BJ (cell line): Measurements from ENCODE around the gene TEX19. TPM values are rescaled to one million over a fixed set of nuclear protein-coding genes. Genes with fewer than 3 reads are reported as not detected.

ENCODE experiments used
- CTCF ChIA-PET: fragments of 350-600 bp; formaldehyde crosslinking; extraction: SDS; loops from one replicate; lab custom pipeline; 2021; ENCODE audit warnings: antibody characterized with exemption, inconsistent platforms; lab: Yijun Ruan, JAX
- POLR2A ChIA-PET: fragments of 300-600 bp; sonication (Branson Sonifier 250); formaldehyde crosslinking; extraction: SDS; loops from one replicate; lab custom pipeline; 2021; ENCODE audit warnings: antibody characterized with exemption; lab: Charles Lee
- DNase-seq: peaks from one replicate; pipeline ENCODE4 v3.0.0-alpha.2; 2011; ENCODE audit warnings: low read depth
- H3K27me3 ChIP-seq: 2 replicates; pipeline ENCODE4 v1.6.0; 2011; ENCODE audit warnings: low read length; ENCODE audit not compliant: control insufficient read depth, insufficient read depth
- H3K36me3 ChIP-seq: 2 replicates; pipeline ENCODE4 v1.5.1; 2011; ENCODE audit warnings: low read length; ENCODE audit not compliant: control insufficient read depth, insufficient read depth
- H3K4me3 ChIP-seq: 2 replicates; pipeline ENCODE4 v1.5.1; 2011; ENCODE audit warnings: low read depth, mild to moderate bottlenecking, control low read depth, low read length
- polyA plus RNA-seq: library from polyadenylated mRNA; depleted of rRNA; stranded (reverse); fragments of >200 nt; gene quantifications from 2 replicates; pipeline ENCODE4 v1.2.3, GENCODE V29; 2011
- TF ChIP-seq, protein P1 (sequence below): IDR thresholded peaks from 2 replicates; pipeline ENCODE4 v1.5.1; 2011; ENCODE audit warnings: low read depth, mild to moderate bottlenecking, control low read depth, inconsistent platforms, low read length, moderate library complexity; ENCODE audit not compliant: insufficient read depth

The TEX19 gene
- polyA plus RNA-seq, 1 experiment: 0.06 TPM

DNA sequence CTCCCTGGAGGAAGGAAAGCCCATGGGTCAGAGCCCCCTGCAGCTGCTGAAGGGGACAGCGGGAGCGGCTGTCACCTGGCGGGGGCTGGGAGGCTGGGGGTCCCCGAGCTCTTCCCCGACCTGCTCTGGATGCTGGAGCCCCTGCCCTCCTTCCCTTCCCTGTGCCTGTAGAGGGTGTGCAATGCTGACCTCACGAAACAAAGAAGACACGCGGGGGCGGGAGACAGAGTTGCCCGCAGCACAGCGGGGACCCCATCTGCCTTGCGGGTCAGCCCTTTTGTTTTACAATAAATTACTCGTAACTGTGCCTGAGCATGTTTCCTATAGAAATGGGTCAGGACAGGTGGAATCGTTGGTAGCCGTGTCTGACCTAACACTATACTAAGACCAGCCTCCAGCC is 31.8 kb upstream of the TEX19 start:
- Histone ChIP-seq H3K4me3 (no peak overlapping the region), H3K36me3 (no peaks in the 10 kb centered on the region; the same call in 1 of the 2 replicates), H3K27me3 (0 out of 2 replicates have a peak, but pooled peaks cover 1% of the 10 kb centered on the region)
- POLR2A ChIA-PET: no interaction called here
- CTCF ChIA-PET: no interaction called here
- DNase-seq: no peak
- TF ChIP-seq, protein P1, sequence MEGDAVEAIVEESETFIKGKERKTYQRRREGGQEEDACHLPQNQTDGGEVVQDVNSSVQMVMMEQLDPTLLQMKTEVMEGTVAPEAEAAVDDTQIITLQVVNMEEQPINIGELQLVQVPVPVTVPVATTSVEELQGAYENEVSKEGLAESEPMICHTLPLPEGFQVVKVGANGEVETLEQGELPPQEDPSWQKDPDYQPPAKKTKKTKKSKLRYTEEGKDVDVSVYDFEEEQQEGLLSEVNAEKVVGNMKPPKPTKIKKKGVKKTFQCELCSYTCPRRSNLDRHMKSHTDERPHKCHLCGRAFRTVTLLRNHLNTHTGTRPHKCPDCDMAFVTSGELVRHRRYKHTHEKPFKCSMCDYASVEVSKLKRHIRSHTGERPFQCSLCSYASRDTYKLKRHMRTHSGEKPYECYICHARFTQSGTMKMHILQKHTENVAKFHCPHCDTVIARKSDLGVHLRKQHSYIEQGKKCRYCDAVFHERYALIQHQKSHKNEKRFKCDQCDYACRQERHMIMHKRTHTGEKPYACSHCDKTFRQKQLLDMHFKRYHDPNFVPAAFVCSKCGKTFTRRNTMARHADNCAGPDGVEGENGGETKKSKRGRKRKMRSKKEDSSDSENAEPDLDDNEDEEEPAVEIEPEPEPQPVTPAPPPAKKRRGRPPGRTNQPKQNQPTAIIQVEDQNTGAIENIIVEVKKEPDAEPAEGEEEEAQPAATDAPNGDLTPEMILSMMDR: no peak

DNA sequence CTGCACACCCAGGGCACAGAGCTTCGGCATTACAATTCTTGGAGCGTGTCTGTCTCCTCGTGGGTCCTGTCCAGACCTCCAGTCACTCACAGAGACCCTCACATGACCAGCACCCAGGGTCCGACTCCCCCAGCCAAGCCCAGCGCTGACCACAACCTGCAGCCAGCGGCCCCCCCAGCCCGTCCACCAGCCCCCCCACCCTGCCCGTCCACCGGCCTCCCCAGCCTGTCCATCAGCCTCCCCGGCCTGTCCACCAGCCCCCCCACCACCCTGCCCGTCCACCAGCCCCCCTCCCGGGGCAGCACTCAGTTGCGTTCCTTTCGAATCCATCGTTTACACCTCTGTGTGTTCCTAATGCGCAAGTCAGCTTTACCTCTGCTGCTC is 31.3 kb upstream of the TEX19 start:
- Histone ChIP-seq H3K36me3 (no peaks in the 10 kb centered on the region; the same call in 1 of the 2 replicates), H3K4me3 (no peak overlapping the region), H3K27me3 (0 out of 2 replicates have a peak, but pooled peaks cover 1% of the 10 kb centered on the region)
- CTCF ChIA-PET: no interaction called here
- POLR2A ChIA-PET: no interaction called here
- TF ChIP-seq, protein P1: no peak
- no peak for DNase-seq

DNA sequence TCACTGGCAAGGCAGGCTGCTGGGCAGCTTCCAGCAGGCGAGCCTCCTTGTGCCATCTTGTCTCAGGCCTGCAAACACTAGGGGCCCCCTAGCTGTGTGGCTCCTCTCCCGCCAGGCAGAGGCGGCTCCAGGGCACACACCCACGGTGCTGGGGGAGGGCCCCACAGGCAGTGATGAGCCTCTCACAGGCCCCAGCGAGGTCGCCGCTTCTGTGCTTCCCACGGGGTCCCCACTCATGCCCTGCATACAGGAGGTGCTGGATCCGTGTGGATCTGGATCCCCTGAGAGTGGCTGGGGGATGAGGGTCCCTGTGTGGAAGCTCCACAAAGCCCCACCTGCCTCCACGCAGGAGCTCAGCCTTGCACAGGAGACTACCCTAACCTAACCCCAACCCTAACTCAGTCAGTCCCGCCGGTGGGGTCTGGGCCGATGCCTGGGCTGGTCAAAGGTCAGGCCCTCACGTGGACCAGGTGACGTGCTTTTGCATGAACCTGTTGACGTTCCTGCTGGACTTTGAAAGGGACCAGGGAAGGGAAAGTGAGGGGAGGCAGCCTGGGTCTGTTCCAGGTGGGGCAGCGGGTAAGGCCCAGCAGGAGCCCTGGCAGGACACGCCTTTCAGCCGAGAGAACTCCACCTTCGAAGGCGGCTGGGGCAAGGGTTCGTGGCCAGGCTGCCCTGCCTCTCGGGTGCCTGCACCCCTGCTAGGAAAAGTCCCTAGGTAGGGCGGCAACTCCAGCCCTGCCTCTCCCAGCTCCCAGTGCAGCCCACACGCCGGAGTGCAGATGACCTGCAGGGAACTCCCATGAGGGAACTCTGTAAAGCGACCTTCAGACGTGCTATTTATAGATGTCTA is 30.7 kb upstream of the TEX19 start:
- CTCF ChIA-PET: interaction anchor here (0.8 kb wide), 1 partner anchor 298 kb away, joined by 3 read pairs; no protein-coding TSS in a partner anchor
- Histone ChIP-seq H3K4me3 (no peak overlapping the region), H3K27me3 (0 out of 2 replicates have a peak, but pooled peaks cover 1% of the 10 kb centered on the region), H3K36me3 (no peaks in the 10 kb centered on the region; the same call in 1 of the 2 replicates)
- POLR2A ChIA-PET: no interaction called here
- TF ChIP-seq, protein P1: no peak
- DNase-seq: no peak

DNA sequence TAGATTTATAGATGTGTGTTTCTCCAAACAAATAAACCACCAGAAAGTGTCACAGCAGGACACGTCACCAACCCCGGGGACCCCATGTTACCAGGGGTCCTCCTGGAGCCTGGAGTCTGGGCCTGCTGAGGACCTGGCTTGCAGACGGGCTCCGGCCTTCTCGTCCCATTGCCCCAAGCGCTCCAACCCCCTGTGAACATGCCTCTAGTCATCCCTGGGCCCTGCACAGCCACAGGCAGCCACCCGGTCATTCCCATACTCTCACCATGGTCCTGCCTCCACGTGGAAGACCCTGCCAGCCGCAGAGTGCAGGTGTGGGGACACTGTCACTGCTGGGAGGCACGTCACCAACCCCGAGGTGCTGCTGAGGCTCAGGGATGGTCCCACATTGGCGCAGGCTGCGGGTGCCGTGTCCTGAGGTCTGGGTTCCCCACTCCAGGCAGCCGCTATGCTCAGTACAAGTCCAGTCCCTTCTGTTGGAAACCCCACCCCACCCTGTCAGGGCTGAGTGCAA is 30.0 kb upstream of the TEX19 start:
- no peak for DNase-seq
- TF ChIP-seq, protein P1: no peak
- H3K4me3 ChIP-seq: no peak overlapping the region
- ChIA-PET CTCF (interaction anchor here (0.8 kb wide), 1 partner anchor 298 kb away, joined by 3 read pairs; no protein-coding TSS in a partner anchor), POLR2A (no interaction called here)
- 0 out of 2 replicates have a peak, but pooled peaks cover 1% of the 10 kb centered on the region for H3K27me3 ChIP-seq
- H3K36me3 ChIP-seq: no peaks in the 10 kb centered on the region; the same call in 1 of the 2 replicates

DNA sequence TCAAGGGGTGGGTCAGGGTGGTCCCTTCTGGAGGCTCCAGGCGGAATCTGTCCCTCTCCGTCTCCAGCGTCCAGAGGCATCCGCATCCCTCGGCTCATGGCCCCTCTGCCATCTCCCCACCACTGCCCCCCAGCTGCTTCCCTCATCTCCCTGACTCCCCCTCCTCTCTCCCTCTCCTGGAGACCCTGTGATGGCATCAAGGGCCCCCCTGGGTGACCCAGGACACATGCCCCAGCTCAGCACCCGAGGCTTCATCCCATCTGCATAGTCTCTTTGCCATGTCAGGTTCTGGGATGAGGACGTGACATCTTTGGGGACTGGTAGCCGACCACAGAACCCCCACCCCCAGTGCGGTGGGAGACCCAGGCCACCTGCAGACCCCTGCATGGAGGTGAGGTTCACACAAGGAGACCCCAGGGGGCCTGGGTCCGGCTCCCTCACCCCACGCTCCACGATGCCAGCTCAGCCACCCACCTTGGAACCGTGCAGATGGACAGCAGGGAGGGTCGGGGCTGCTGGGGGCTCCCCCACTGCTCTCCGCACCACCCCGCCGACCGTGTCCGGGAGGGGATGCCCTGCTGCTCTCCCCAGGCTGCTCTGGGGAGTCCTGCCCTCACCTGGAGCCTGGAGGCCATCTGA is 29.2 kb upstream of the TEX19 start:
- CTCF ChIA-PET: interaction anchor here (1.1 to 2.7 kb wide), 3 partner anchors 8 to 31 kb away, joined by 3 to 10 read pairs (median 8); no protein-coding TSS in a partner anchor
- POLR2A ChIA-PET: no interaction called here
- H3K27me3 ChIP-seq: 0 out of 2 replicates have a peak, but pooled peaks cover 1% of the 10 kb centered on the region
- TF ChIP-seq, protein P1: no peak
- DNase-seq: no peak
- H3K4me3 ChIP-seq: no peak overlapping the region
- H3K36me3 ChIP-seq: no peaks in the 10 kb centered on the region; the same call in 1 of the 2 replicates
